Smooth muscle cell (in vitro differentiated cells): Measurements from ENCODE around the gene NEGR1. TPM values are rescaled to one million over a fixed set of nuclear protein-coding genes. Genes with fewer than 3 reads are reported as not detected.

Experiments used
- DNase-seq: peaks from one replicate; lab custom pipeline; 2025; ENCODE audit not compliant: unreplicated experiment; lab: John Stamatoyannopoulos, UW
- H2AFZ ChIP-seq: fragments of 200-600 bp; sonication (generic); 2 replicates; pipeline ENCODE4 v1.6.0; 2016; ENCODE audit warnings: antibody characterized with exemption, low read depth, mild to moderate bottlenecking
- H3F3A ChIP-seq: fragments of 200-600 bp; sonication (generic); 2 replicates; pipeline ENCODE4 v1.6.0; 2017; ENCODE audit warnings: antibody characterized with exemption, low read depth
- H3K27ac ChIP-seq: fragments of 200-600 bp; sonication (generic); 2 replicates; pipeline ENCODE4 v1.5.1; 2016; ENCODE audit warnings: low read depth, mild to moderate bottlenecking
- H3K27me3 ChIP-seq: fragments of 200-600 bp; sonication (generic); 2 replicates; pipeline ENCODE4 v1.6.1; 2016; ENCODE audit warnings: low read depth, mild to moderate bottlenecking
- H3K36me3 ChIP-seq: fragments of 200-600 bp; sonication (generic); 2 replicates; pipeline ENCODE4 v1.5.1; 2016; ENCODE audit warnings: low read depth
- H3K4me1 ChIP-seq: fragments of 200-600 bp; sonication (generic); 2 replicates; pipeline ENCODE4 v1.5.1; 2016; ENCODE audit warnings: low read depth
- H3K4me2 ChIP-seq: fragments of 200-600 bp; sonication (generic); 2 replicates; pipeline ENCODE4 v1.6.0; 2016; ENCODE audit warnings: mild to moderate bottlenecking
- H3K4me3 ChIP-seq: fragments of 200-600 bp; sonication (generic); 2 replicates; pipeline ENCODE4 v1.5.1; 2016; ENCODE audit warnings: mild to moderate bottlenecking
- H3K79me2 ChIP-seq: fragments of 200-600 bp; sonication (generic); 2 replicates; pipeline ENCODE4 v1.6.0; 2016; ENCODE audit warnings: low read depth, mild to moderate bottlenecking
- H3K9ac ChIP-seq: fragments of 200-600 bp; sonication (generic); 2 replicates; pipeline ENCODE4 v1.6.0; 2016; ENCODE audit warnings: low read depth
- H3K9me3 ChIP-seq: fragments of 200-600 bp; sonication (generic); replicated peaks from 2 replicates; pipeline ENCODE4 v1.5.1; 2016; ENCODE audit warnings: low read depth
- H4K20me1 ChIP-seq: fragments of 200-600 bp; sonication (generic); 2 replicates; pipeline ENCODE4 v1.6.0; 2016; ENCODE audit warnings: low read depth
- CTCF ChIP-seq: fragments of 200-600 bp; sonication (generic); IDR thresholded peaks from 2 replicates; pipeline ENCODE4 v1.5.1; 2017; ENCODE audit warnings: borderline replicate concordance, mild to moderate bottlenecking, antibody characterized with exemption; ENCODE audit not compliant: insufficient read depth, poor library complexity, severe bottlenecking
- WGBS: methylation state at CpG from one replicate; pipeline ENCODE4 v1.1.7; 2016; ENCODE audit warnings: low lambda C conversion rate; 5-methylcytosine and 5-hydroxymethylcytosine counted together
- polyA plus RNA-seq: library from polyadenylated mRNA; unstranded; fragments of >200 nt; fragmentation: Nextera tagmentation; extraction: Ambion mirVana; gene quantifications from 2 replicates; pipeline ENCODE4 v1.2.1, GENCODE V29; 2016
- total RNA-seq: library from RNA; depleted of rRNA; stranded (reverse); fragments of >200 nt; gene quantifications from 2 replicates; pipeline ENCODE4 v1.2.3, GENCODE V29; 2014

Gene NEGR1
- total and polyA plus RNA-seq, 2 experiments from 2014 or later = 0.02 to 0.09 TPM

GRCh38 chr1:71488555-71489252, 793.6 kb downstream of the NEGR1 start:
- Histone ChIP-seq H3F3A (no peaks in the 10 kb centered on the region), H3K9me3 (no peaks in the 10 kb centered on the region), H3K27me3 (no peaks in the 10 kb centered on the region), H3K36me3 (no peaks in the 10 kb centered on the region), H3K9ac (no peak overlapping the region), H4K20me1 (no peaks in the 10 kb centered on the region), H3K4me3 (no peak overlapping the region), H2AFZ (peak overlapping the region; percentile 23), H3K27ac (no peak overlapping the region), H3K4me2 (no peak overlapping the region), H3K4me1 (peaks cover 10% of the 10 kb centered on the region), H3K79me2 (no peaks in the 10 kb centered on the region)
- WGBS = 62% methylated on average over 3 of the region's 3 CpGs
- no peak for TF ChIP-seq CTCF
- DNase-seq = no peak

- H3K79me2 ChIP-seq = no peaks in the 10 kb centered on the region
- no peaks in the 10 kb centered on the region for H3K36me3 ChIP-seq
- no peak for DNase-seq
- no peak overlapping the region for H3K4me3 ChIP-seq
- no peak overlapping the region for H3K9ac ChIP-seq
- 83% methylated on average over 2 of the region's 2 CpGs for WGBS
- no peaks in the 10 kb centered on the region for H3K9me3 ChIP-seq
- H3F3A ChIP-seq = no peaks in the 10 kb centered on the region
- H3K4me1 ChIP-seq = no peaks in the 10 kb centered on the region
- no peaks in the 10 kb centered on the region for H3K27me3 ChIP-seq
- no peak for TF ChIP-seq CTCF
- no peak overlapping the region for H2AFZ ChIP-seq
- no peaks in the 10 kb centered on the region for H4K20me1 ChIP-seq
- no peak overlapping the region for H3K27ac ChIP-seq
- no peak overlapping the region for H3K4me2 ChIP-seq
Measured at GRCh38 chr1:71473331-71473730, 809.0 kb downstream of the NEGR1 start.

GRCh38 chr1:71465093-71465492, 817.2 kb downstream of the NEGR1 start:
- Histone ChIP-seq H3K9me3 (no peaks in the 10 kb centered on the region), H3K27me3 (no peaks in the 10 kb centered on the region), H3K4me3 (no peak overlapping the region), H3K4me2 (no peak overlapping the region), H2AFZ (no peak overlapping the region), H3K36me3 (no peaks in the 10 kb centered on the region), H3K27ac (no peak overlapping the region), H4K20me1 (no peaks in the 10 kb centered on the region), H3K9ac (no peak overlapping the region), H3K79me2 (no peaks in the 10 kb centered on the region), H3K4me1 (no peaks in the 10 kb centered on the region), H3F3A (no peaks in the 10 kb centered on the region)
- no peak for TF ChIP-seq CTCF
- no peak for DNase-seq
- 90% methylated on average over 2 of the region's 2 CpGs for WGBS

GRCh38 chr1:71464016-71464415, 818.3 kb downstream of the NEGR1 start:
- WGBS = 86% methylated on average over 1 of the region's 1 CpG
- no peaks in the 10 kb centered on the region for H3K27me3 ChIP-seq
- H3K9me3 ChIP-seq = no peaks in the 10 kb centered on the region
- no peak overlapping the region for H3K4me2 ChIP-seq
- no peak overlapping the region for H3K27ac ChIP-seq
- H4K20me1 ChIP-seq = no peaks in the 10 kb centered on the region
- H3K36me3 ChIP-seq = no peaks in the 10 kb centered on the region
- no peaks in the 10 kb centered on the region for H3K4me1 ChIP-seq
- no peak for TF ChIP-seq CTCF
- no peak for DNase-seq
- H2AFZ ChIP-seq = no peak overlapping the region
- no peaks in the 10 kb centered on the region for H3F3A ChIP-seq
- no peak overlapping the region for H3K9ac ChIP-seq
- H3K4me3 ChIP-seq = no peak overlapping the region
- no peaks in the 10 kb centered on the region for H3K79me2 ChIP-seq
